C4-2B (cell line): ENCODE data around the gene GABPB2.

Experiments
- CTCF ChIP-seq: fragments of 450-650 bp; conservative IDR thresholded peaks from 2 replicates; pipeline ENCODE4 v1.5.1; 2017; ENCODE audit warnings: mild to moderate bottlenecking
- ZFX ChIP-seq: fragments of 450-650 bp; IDR thresholded peaks from 2 replicates; pipeline ENCODE4 v1.6.1; 2017

- TF ChIP-seq CTCF (no peak), ZFX (no peak)
Observed at GRCh38 chr1:151035167-151035566, 35.4 kb upstream of the GABPB2 start.
